ENCODE data around the gene RTP3. TPM values are rescaled to one million over a fixed set of nuclear protein-coding genes. Genes with fewer than 3 reads are reported as not detected.

Gene RTP3
- total RNA-seq, 1 experiment from 2014 or later, result not detected

- Histone ChIP-seq H3K27ac (ENCODE audit: low read depth, low read length) (no peak overlapping the region), H4K20me1 (ENCODE audit: insufficient read depth) (no peaks in the 10 kb centered on the region), H3K4me2 (ENCODE audit: low read length) (no peak overlapping the region), H3K9me3 (ENCODE audit: control insufficient read depth in 1 of 2, insufficient read depth in 1 of 2, low read depth in 1 of 2, low read length in 2 of 2) (no peaks in the 10 kb centered on the region), H3K79me2 (ENCODE audit: insufficient read depth, low read length) (no peaks in the 10 kb centered on the region), H2AFZ (ENCODE audit: low read depth, low read length, poor library complexity, severe bottlenecking) (no peak overlapping the region), H3K4me3 (replicated peaks in 1 of 2; ENCODE audit: low read depth in 1 of 2, low read length in 2 of 2) (no peak overlapping the region), H3K27me3 (ENCODE audit: insufficient read depth, low read length) (peaks cover 2% of the 10 kb centered on the region; the same call in 1 of the 2 replicates), H3K36me3 (ENCODE audit: control insufficient read depth in 1 of 2, insufficient read depth in 2 of 2, low read length in 2 of 2) (no peaks in the 10 kb centered on the region), H3K9me2 (ENCODE audit: insufficient read depth) (no peaks in the 10 kb centered on the region), H3K4me1 (ENCODE audit: control insufficient read depth in 1 of 2, insufficient read depth in 2 of 2, low read length in 2 of 2) (peaks cover 0 to 10% of the 10 kb centered on the region in 2 experiments; a peak in 1 of 4 replicates), H3K9ac (ENCODE audit: low read length) (no peak overlapping the region)
- ATAC-seq (no peak), DNase-seq (ENCODE audit: low read depth, low spot score) (no peak)
- RAD21 ChIA-PET (ENCODE audit: low non-redundant PET in 1 of 2, low total read pairs in 2 of 2, uncharacterized antibody in 2 of 2, unreplicated experiment in 2 of 2), result no interaction called here
- CTCF ChIA-PET, result no interaction called here
- TF ChIP-seq ZBTB33 (IDR thresholded peaks at IDR 0.05; ENCODE audit: extremely low read depth, insufficient replicate concordance, low read length) (no peak), SP1 (IDR thresholded peaks at IDR 0.05; ENCODE audit: low read depth) (no peak), CEBPB (IDR thresholded peaks at IDR 0.05; ENCODE audit: low read depth) (no peak), POLR2AphosphoS5 (IDR thresholded peaks at IDR 0.05; ENCODE audit: low read depth, low read length) (no peak), ZNF274 (IDR thresholded peaks at IDR 0.05; ENCODE audit: low read depth, low read length) (no peak), ATF3 (IDR thresholded peaks at IDR 0.05) (no peak), REST (IDR thresholded peaks at IDR 0.05; ENCODE audit: low read depth) (no peak), EZH2phosphoT487 (IDR thresholded peaks at IDR 0.05; ENCODE audit: borderline replicate concordance) (no peak), JUND (IDR thresholded peaks at IDR 0.05) (no peak)
- intact Hi-C loops (cut with micrococcal nuclease), result loop anchor here (5.0 kb wide), 1 partner anchor 412 kb away; no protein-coding TSS in a partner anchor
- POLR2A ChIA-PET, result no interaction called here
- BruUV-seq (replicated peaks), result no TSS peak
These were observed 12.0 kb upstream of the RTP3 start for GRCh38 chr3:46485779-46486175.
